GM19193 (cell line): ENCODE data around the gene ZNF423.

Experiments used
- POLR2A ChIP-seq: IDR thresholded peaks from 4 replicates; pipeline ENCODE4 v1.6.1; 2011; ENCODE audit not compliant: insufficient read depth, insufficient read length; ENCODE audit errors: extremely low read depth

ZNF423 gene

GRCh38 chr16:49855822-49856671 is at the start of gene ZNF423:
TSS of gene ZNF423 (minus strand) at chr16:49856112. CDS start at chr16:49855774, 338 bp downstream.
- TF ChIP-seq POLR2A, result no peak

GRCh38 chr16:49904348-49905062 is 48.6 kb upstream of the ZNF423 start:
- no peak for TF ChIP-seq POLR2A

DNA sequence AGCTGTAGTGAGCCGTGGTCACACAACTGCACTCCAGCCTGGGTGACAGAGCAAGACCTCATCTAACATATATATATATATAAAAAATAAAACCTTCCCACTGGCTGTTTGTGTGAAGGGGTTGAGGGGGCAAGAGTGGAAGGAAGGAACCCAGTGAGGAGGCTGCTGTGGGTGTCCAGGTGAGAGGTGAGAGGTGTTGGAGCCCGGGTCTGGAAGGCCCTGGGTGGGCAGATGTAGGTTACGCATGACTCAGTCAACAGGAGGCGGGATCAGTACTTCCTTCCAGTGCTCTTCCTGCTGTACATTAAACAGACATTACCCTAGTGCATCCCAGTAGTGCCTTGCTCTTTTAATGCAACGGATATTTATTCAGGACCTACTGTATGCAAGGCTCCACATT is 47.0 kb upstream of the ZNF423 start:
- no peak for TF ChIP-seq POLR2A

DNA sequence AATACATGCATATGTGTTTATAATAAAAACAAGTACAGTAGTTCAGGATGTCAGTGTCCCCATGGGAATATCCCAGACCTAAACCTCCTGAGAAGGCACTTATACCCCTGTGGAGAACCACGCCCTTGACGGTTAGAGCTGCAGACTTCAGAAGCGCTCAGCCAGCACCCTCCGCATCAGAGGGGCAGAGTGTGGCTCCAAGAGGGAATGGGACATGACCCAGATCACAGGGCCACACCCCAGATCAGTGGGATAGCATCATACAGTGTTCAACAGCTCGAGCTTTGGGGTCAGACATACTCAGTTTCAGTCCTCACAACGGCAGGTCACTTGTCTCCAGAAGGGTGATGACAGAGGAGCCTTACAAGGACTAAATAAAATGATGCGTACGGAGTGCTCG is 45.8 kb upstream of the ZNF423 start:
- no peak for TF ChIP-seq POLR2A

GRCh38 chr16:49900875-49901274 is 45.0 kb upstream of the ZNF423 start:
- TF ChIP-seq POLR2A, result no peak

DNA sequence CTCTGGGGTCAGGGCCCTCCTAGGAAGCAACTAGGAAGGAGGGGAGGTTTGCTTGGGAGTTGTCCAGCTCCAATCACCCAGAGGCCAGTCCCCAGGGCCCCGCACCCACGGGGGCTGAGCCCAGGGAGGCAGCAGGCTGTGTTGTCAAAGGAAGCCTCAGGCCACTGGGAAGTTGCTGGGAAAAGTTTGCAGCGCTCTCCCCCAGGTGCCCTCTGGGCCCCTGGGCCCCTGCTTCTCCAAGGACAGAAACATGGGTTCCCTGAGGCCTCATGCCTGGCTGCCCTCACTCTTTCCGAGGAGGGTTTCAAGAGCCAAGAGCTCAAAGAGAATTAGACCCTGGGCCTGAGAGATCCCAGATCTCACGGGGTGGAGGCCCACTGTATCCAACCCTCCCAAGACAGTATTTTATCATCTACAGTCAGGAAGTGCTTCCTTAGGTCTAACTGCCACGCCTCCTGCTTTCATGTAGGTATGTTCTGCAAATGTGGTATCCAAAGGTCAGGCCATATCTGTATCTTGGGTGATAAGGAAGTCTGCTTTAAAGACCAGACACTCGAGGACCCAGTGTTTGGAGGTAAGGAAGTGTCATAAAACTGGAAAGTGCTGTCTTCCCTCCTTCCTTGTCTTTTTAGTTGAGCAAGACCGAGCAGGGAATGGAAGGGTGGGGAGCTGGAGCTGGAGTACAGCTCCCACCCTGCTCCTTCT is 44.2 kb upstream of the ZNF423 start:
- TF ChIP-seq POLR2A, result no peak

GRCh38 chr16:49896447-49896964 is 40.6 kb upstream of the ZNF423 start:
- no peak for TF ChIP-seq POLR2A

DNA sequence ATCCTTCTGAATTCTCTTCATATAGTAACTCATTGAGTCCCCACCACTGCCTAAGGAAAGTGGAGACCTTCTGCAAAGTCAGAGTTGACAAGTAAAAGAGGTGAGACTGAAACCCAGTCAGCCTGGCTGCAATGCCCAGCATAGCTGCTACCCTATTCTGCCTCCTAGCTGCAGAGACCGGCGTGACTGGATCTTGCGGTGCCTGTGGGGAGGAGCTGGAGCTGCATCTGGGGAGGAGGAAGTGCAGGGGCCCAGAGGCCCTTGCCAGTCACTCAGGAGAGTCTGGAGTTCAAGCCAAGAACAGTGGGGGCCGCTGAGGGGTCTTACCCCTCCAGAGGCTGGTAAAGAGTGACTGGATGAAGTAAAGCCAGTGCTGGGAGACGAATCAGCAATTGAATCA is 35.0 kb upstream of the ZNF423 start:
- no peak for TF ChIP-seq POLR2A

DNA sequence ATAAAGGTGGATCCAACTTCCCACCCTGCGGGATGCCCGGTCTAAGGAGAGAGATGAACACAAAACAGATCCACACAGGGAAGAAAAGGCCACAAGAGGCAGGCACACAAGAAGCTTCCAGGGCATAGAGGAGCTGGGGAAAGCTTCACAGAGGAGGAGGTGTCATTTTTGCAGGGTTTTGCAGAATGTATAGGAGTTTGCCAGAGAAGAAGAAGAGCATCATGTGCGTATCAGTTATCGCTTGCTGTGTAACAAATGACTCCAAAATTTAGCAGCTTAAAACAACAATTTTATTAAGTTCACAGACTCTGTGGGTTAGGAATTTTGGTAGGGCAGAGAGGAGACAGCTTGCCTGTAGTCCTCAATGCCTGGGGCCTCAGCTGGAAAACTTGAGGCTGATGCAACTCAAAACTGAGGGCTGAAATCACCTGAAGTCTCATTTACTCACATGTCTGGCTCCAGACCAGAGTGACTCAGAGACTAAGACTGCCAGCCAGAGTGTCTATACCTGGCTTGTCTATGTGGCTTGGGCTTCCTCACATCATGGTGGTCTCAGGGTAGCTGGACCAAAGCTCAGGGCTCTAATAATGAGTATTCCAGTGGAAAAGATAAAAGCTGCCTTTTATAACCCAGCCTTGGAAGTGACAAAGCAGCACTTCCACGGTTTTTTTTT is 33.9 kb upstream of the ZNF423 start:
- TF ChIP-seq POLR2A, result no peak

- no peak for TF ChIP-seq POLR2A
Observed at GRCh38 chr16:49886554-49887094, 30.7 kb upstream of the ZNF423 start.

- no peak for TF ChIP-seq POLR2A
Observed at GRCh38 chr16:49884033-49885015, 28.4 kb upstream of the ZNF423 start.

GRCh38 chr16:49883076-49884014 is 27.4 kb upstream of the ZNF423 start:
- TF ChIP-seq POLR2A, result no peak
